ENCODE measurements around the gene GNA15. TPM values are rescaled to one million over a fixed set of nuclear protein-coding genes. Genes with fewer than 3 reads are reported as not detected.
"Not testable (repeated sequence)": the region's sequence is repeated elsewhere in the genome, so short reads cannot be mapped to it uniquely, and the experiment has no call there.

The GNA15 gene
- total RNA-seq, 2 donors from 2014 or later = 202 to 297 TPM

- H3K27ac Mint-ChIP-seq = peak overlapping the region; percentile 46
- no peak for ATAC-seq (replicated peaks)
- no peaks in the 10 kb centered on the region for H3K9me3 Mint-ChIP-seq
- H3K36me3 Mint-ChIP-seq (ENCODE audit: low read depth) = peaks cover 91% of the 10 kb centered on the region
- no peaks in the 10 kb centered on the region for H3K27me3 Mint-ChIP-seq
- H3K4me3 Mint-ChIP-seq = peak overlapping the region; percentile 31
- H3K4me1 Mint-ChIP-seq = peaks cover 24% of the 10 kb centered on the region
Observed at GRCh38 chr19:3145909-3146676, 10.3 kb downstream of the GNA15 start.

DNA sequence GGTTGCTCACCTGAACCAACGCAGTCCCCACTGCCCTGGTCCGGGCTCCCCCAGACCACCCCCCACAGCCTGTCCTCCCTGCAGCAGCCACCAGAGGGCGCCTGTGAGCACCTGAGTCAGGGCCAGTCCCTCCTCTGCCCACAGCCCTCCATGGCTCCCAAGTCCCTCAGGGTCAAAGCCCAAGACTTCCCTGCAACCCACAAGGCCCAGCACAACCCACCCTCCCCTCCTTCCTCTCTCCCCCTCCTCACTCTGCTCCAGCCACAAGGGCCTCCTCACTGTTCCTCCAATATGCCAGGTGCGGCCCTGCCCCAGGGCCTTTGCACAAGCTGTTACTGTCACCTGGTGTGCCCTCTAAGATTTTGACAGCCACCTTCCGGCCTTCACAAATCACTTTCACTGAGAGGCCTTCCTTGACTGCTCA, 10.9 kb downstream of the GNA15 start:
- H3K27ac Mint-ChIP-seq = peak overlapping the region; percentile 46
- H3K4me1 Mint-ChIP-seq = peaks cover 24% of the 10 kb centered on the region
- H3K36me3 Mint-ChIP-seq (ENCODE audit: low read depth) = peaks cover 85% of the 10 kb centered on the region
- ATAC-seq (replicated peaks) = peak; percentile 54
- no peaks in the 10 kb centered on the region for H3K9me3 Mint-ChIP-seq
- no peaks in the 10 kb centered on the region for H3K27me3 Mint-ChIP-seq
- peak overlapping the region; percentile 31 for H3K4me3 Mint-ChIP-seq

- H3K27ac Mint-ChIP-seq = no peak overlapping the region
- ATAC-seq (replicated peaks) = no peak
- no peaks in the 10 kb centered on the region for H3K9me3 Mint-ChIP-seq
- peaks cover 68% of the 10 kb centered on the region for H3K36me3 Mint-ChIP-seq (ENCODE audit: low read depth)
- no peaks in the 10 kb centered on the region for H3K27me3 Mint-ChIP-seq
- H3K4me1 Mint-ChIP-seq = peaks cover 18% of the 10 kb centered on the region
- H3K4me3 Mint-ChIP-seq = no peak overlapping the region
Observed at GRCh38 chr19:3148503-3148902, 12.7 kb downstream of the GNA15 start.

GRCh38 chr19:3149089-3149488, 13.3 kb downstream of the GNA15 start:
- Mint-ChIP-seq H3K27me3 (no peaks in the 10 kb centered on the region), H3K4me3 (peak overlapping the region; percentile 26), H3K27ac (peak overlapping the region; percentile 70), H3K36me3 (ENCODE audit: low read depth) (peaks cover 66% of the 10 kb centered on the region), H3K4me1 (peaks cover 18% of the 10 kb centered on the region), H3K9me3 (no peaks in the 10 kb centered on the region)
- ATAC-seq (replicated peaks) = no peak

- Mint-ChIP-seq H3K4me1 (peaks cover 18% of the 10 kb centered on the region), H3K9me3 (peaks cover 1% of the 10 kb centered on the region), H3K36me3 (ENCODE audit: low read depth) (peaks cover 59% of the 10 kb centered on the region), H3K4me3 (peak overlapping the region; percentile 26), H3K27ac (peak overlapping the region; percentile 70), H3K27me3 (no peaks in the 10 kb centered on the region)
- ATAC-seq (replicated peaks) = no peak
Observed at GRCh38 chr19:3149526-3150505, 14.0 kb downstream of the GNA15 start.

GRCh38 chr19:3150739-3151329, 15.0 kb downstream of the GNA15 start:
- Mint-ChIP-seq H3K27ac (no peak overlapping the region), H3K27me3 (no peaks in the 10 kb centered on the region), H3K4me1 (peaks cover 18% of the 10 kb centered on the region), H3K4me3 (no peak overlapping the region), H3K9me3 (peaks cover 4% of the 10 kb centered on the region), H3K36me3 (ENCODE audit: low read depth) (peaks cover 49% of the 10 kb centered on the region)
- ATAC-seq (replicated peaks) = no peak

GRCh38 chr19:3151563-3152418, 16.0 kb downstream of the GNA15 start:
- Mint-ChIP-seq H3K4me3 (no peak overlapping the region), H3K4me1 (peaks cover 13% of the 10 kb centered on the region), H3K27me3 (no peaks in the 10 kb centered on the region), H3K36me3 (ENCODE audit: low read depth) (peaks cover 39% of the 10 kb centered on the region), H3K9me3 (peaks cover 4% of the 10 kb centered on the region), H3K27ac (no peak overlapping the region)
- no peak for ATAC-seq (replicated peaks)

- no peak for ATAC-seq (replicated peaks)
- no peak overlapping the region for H3K4me3 Mint-ChIP-seq
- peaks cover 16% of the 10 kb centered on the region for H3K4me1 Mint-ChIP-seq
- no peaks in the 10 kb centered on the region for H3K27me3 Mint-ChIP-seq
- no peak overlapping the region for H3K27ac Mint-ChIP-seq
- H3K36me3 Mint-ChIP-seq (ENCODE audit: low read depth) = peaks cover 33% of the 10 kb centered on the region
- H3K9me3 Mint-ChIP-seq = peaks cover 4% of the 10 kb centered on the region
Observed at GRCh38 chr19:3152419-3152780, 16.6 kb downstream of the GNA15 start.

DNA sequence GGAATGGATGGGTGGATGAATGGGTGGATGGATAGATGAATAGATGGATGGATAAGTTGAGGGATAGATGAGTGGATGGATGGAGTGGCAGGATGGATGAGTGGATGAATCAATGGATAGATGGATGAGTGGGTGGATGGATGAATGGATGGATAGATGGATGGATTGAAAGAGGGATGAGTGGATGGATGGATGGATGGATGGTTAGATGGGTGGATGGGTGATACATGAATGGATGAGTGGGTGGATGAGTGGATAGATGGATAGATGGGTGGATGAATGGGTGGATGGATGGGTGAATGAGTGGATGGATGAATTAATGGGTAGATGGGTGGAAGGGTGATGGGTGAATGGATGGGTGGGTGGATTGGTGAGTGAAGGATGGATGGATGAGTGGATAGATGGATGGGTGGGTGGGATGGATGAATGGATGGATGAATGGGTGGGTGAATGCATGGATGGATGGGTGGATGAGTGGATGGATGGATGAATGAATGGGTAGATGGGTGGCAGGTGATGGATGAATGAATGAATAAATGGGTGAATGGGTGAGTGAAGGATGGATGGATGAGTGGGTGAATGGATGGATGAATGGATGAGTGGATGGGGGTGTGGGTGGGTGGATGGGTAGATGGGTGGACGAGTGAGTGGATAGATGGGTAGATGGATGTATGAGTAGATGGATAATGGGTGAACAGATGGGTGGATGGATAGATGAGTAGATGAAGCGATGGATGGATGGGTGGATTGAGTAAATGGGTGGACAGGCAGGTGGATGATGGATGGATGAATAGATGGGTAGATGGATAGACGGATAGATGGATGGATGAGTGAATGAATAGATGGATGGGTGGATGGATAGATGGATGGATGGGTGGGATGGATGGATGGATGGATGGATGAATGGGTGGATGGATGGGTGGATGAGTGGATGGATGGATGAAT, 17.7 kb downstream of the GNA15 start:
- H3K9me3 Mint-ChIP-seq = peaks cover 4% of the 10 kb centered on the region
- H3K4me1 Mint-ChIP-seq = peaks cover 21% of the 10 kb centered on the region
- H3K27ac Mint-ChIP-seq = no peak overlapping the region
- no peaks in the 10 kb centered on the region for H3K27me3 Mint-ChIP-seq
- no peak for ATAC-seq (replicated peaks)
- peaks cover 22% of the 10 kb centered on the region for H3K36me3 Mint-ChIP-seq (ENCODE audit: low read depth)
- no peak overlapping the region for H3K4me3 Mint-ChIP-seq

GRCh38 chr19:3154447-3154846, 18.6 kb downstream of the GNA15 start:
- not testable (repeated sequence) for H3K4me3 Mint-ChIP-seq; H3K27me3 Mint-ChIP-seq; H3K9me3 Mint-ChIP-seq; ATAC-seq (replicated peaks); H3K27ac Mint-ChIP-seq
- H3K4me1 Mint-ChIP-seq = peaks cover 14% of the 10 kb centered on the region
- peaks cover 13% of the 10 kb centered on the region for H3K36me3 Mint-ChIP-seq (ENCODE audit: low read depth)

GRCh38 chr19:3154957-3155736, 19.3 kb downstream of the GNA15 start:
- Mint-ChIP-seq H3K27me3 (no peaks in the 10 kb centered on the region), H3K4me1 (peaks cover 12% of the 10 kb centered on the region), H3K9me3 (peaks cover 4% of the 10 kb centered on the region), H3K4me3 (no peak overlapping the region), H3K36me3 (ENCODE audit: low read depth) (peaks cover 6% of the 10 kb centered on the region), H3K27ac (no peak overlapping the region)
- peak; percentile 95 for ATAC-seq (replicated peaks)

DNA sequence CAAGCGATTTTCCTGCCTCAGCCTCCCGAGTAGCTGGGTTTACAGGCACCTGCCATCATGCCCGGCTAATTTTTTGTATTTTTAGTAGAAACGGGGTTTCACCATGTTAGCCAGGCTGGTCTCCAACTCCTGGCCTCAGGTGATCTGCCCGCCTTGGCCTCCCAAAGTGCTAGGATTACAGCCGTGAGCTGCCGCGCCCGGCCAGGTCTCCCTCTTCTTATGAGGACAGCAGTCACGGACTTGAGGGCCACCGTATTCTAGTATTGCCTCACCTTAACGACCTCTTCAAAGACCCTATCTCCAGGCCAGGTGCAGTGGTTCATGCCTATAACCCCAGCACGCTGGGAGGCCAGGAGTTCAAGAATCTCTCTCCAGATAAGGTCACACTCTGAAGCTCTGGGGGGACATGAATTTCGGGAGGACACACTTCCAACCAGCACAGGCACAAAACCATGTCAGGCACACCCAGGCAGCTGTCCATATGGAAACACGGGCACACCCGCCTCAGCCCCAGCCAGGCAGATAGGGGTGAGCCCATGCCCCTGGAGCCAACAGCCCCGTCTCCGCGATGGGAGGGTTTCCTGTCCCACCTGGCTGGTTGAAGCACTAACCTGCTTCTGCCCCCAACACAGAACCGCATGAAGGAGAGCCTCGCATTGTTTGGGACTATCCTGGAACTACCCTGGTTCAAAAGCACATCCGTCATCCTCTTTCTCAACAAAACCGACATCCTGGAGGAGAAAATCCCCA, 21.4 kb downstream of the GNA15 start:
- Mint-ChIP-seq H3K4me3 (peak overlapping the region; percentile 30), H3K27ac (no peak overlapping the region), H3K36me3 (ENCODE audit: low read depth) (no peaks in the 10 kb centered on the region), H3K4me1 (peaks cover 20% of the 10 kb centered on the region), H3K9me3 (peaks cover 4% of the 10 kb centered on the region), H3K27me3 (no peaks in the 10 kb centered on the region)
- ATAC-seq (replicated peaks) = no peak
